Measurements from ENCODE around the gene ADD1. TPM values are rescaled to one million over a fixed set of nuclear protein-coding genes. Genes with fewer than 3 reads are reported as not detected.

The ADD1 gene
- total RNA-seq, 1 donor from 2014 or later = 131 TPM

GRCh38 chr4:2931512-2932301 lies 88.1 kb downstream of the ADD1 start:
- Mint-ChIP-seq H3K36me3 (peaks cover 15% of the 10 kb centered on the region), H3K4me3 (peak overlapping the region; percentile 90), H3K9me3 (no peaks in the 10 kb centered on the region), H3K4me1 (peaks cover 21% of the 10 kb centered on the region), H3K27me3 (ENCODE audit: insufficient read depth, low read depth) (peaks cover 7% of the 10 kb centered on the region), H3K27ac (no peak overlapping the region)
- TF ChIP-seq, protein P1, sequence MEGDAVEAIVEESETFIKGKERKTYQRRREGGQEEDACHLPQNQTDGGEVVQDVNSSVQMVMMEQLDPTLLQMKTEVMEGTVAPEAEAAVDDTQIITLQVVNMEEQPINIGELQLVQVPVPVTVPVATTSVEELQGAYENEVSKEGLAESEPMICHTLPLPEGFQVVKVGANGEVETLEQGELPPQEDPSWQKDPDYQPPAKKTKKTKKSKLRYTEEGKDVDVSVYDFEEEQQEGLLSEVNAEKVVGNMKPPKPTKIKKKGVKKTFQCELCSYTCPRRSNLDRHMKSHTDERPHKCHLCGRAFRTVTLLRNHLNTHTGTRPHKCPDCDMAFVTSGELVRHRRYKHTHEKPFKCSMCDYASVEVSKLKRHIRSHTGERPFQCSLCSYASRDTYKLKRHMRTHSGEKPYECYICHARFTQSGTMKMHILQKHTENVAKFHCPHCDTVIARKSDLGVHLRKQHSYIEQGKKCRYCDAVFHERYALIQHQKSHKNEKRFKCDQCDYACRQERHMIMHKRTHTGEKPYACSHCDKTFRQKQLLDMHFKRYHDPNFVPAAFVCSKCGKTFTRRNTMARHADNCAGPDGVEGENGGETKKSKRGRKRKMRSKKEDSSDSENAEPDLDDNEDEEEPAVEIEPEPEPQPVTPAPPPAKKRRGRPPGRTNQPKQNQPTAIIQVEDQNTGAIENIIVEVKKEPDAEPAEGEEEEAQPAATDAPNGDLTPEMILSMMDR (IDR thresholded peaks at IDR 0.05) = no peak
- TF ChIP-seq EZH2phosphoT487 (IDR thresholded peaks at IDR 0.05) (no peak), EZH2 (IDR thresholded peaks at IDR 0.05) (no peak)
- H3K4me3 ChIP-seq = no peak overlapping the region
- no peak overlapping the region for H2AFZ ChIP-seq (replicated peaks)
- peaks cover 34% of the 10 kb centered on the region for H3K79me2 ChIP-seq (ENCODE audit: low read depth)
- H3K9me3 ChIP-seq (ENCODE audit: low read depth) = no peaks in the 10 kb centered on the region
- no peaks in the 10 kb centered on the region for H3K27me3 ChIP-seq
- no peak for DNase-seq (ENCODE audit: low spot score)
- H3F3A ChIP-seq (ENCODE audit: low read depth) = peaks cover 28% of the 10 kb centered on the region
- no peak overlapping the region for H3K4me2 ChIP-seq
- peaks cover 29% of the 10 kb centered on the region for H4K20me1 ChIP-seq (ENCODE audit: low read depth)
- peaks cover 15% of the 10 kb centered on the region for H3K4me1 ChIP-seq
- H3K27ac ChIP-seq = peak overlapping the region; percentile 29
- no peak overlapping the region for H3K9ac ChIP-seq
- H3K36me3 ChIP-seq = no peaks in the 10 kb centered on the region

DNA sequence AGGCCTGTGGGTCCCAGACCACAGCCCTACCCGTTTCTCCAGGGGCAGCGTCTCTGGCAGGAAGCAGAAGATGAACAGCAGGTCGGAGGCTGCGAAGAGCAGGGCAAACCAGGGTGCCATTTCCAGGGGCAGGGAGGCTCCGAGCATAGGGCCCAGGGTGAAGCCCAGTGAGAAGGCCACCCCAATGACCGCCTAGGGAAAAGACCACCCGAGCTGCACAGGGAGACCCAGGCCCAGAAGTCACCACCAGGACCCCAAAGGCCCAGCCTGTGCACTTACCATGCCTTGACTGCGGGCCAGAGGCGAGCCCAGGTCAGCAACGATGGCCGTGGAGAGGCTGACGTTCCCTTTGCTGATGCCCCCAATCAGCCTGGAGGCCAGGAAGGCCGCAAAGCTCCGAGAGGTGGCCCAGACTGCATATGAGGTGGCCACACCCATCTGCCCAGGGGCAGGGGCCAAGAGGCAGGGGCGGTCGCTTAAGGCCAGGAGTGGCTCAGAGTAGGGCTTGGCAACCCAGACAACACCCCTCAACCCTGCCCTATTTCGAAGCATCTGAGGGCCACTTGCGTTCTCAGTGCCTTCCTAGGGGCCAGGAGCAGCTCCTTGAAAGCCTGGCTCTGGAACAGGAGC lies 88.8 kb downstream of the ADD1 start:
- no peak for DNase-seq (ENCODE audit: low spot score)
- H3K9ac ChIP-seq = no peak overlapping the region
- no peak overlapping the region for H3K4me3 ChIP-seq
- Mint-ChIP-seq H3K27ac (no peak overlapping the region), H3K9me3 (no peaks in the 10 kb centered on the region), H3K36me3 (peaks cover 16% of the 10 kb centered on the region), H3K4me3 (peak overlapping the region; percentile 90), H3K27me3 (ENCODE audit: insufficient read depth, low read depth) (peaks cover 11% of the 10 kb centered on the region), H3K4me1 (peaks cover 25% of the 10 kb centered on the region)
- H3K27me3 ChIP-seq = no peaks in the 10 kb centered on the region
- H2AFZ ChIP-seq (replicated peaks) = no peak overlapping the region
- peaks cover 38% of the 10 kb centered on the region for H3K79me2 ChIP-seq (ENCODE audit: low read depth)
- H3K4me1 ChIP-seq = peaks cover 15% of the 10 kb centered on the region
- H3K9me3 ChIP-seq (ENCODE audit: low read depth) = no peaks in the 10 kb centered on the region
- H4K20me1 ChIP-seq (ENCODE audit: low read depth) = peaks cover 36% of the 10 kb centered on the region
- H3F3A ChIP-seq (ENCODE audit: low read depth) = peaks cover 28% of the 10 kb centered on the region
- TF ChIP-seq EZH2phosphoT487 (IDR thresholded peaks at IDR 0.05) = no peak
- no peak for TF ChIP-seq EZH2 (IDR thresholded peaks at IDR 0.05)
- TF ChIP-seq, protein P1 (IDR thresholded peaks at IDR 0.05) = no peak
- H3K36me3 ChIP-seq = no peaks in the 10 kb centered on the region
- H3K4me2 ChIP-seq = no peak overlapping the region
- peak overlapping the region; percentile 29 for H3K27ac ChIP-seq

DNA sequence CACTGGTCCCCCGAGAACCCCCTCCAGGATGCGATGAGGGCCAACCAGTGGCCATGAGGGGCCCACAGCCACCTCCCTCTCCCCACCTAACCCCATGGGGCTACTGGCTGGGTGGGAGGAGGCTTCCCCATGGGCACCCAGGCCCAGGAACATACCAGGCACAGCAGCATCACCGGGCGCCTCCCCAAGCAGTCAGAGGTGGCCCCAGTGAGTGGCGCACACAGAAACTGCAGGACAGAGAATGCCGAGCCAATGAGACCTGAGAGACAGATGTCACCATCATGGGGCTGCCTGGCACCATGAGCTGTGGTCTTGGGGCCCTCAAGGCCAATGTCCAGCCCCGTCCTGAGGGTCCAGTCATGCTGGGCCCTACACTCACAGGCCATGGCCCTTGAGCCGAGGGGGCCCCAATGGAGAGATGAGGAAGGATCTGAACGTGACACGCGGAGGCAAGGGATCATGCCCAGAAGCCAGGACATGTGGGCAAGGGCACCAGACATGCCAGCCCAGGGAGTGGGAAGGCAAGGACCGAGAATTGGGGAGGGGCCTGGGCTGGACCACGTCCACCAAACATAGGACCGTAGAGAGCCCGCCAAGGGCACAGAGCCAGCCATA lies 89.4 kb downstream of the ADD1 start:
- peaks cover 13% of the 10 kb centered on the region for H3K27me3 Mint-ChIP-seq (ENCODE audit: insufficient read depth, low read depth)
- peak overlapping the region; percentile 90 for H3K4me3 Mint-ChIP-seq
- Histone ChIP-seq H3K9ac (no peak overlapping the region), H4K20me1 (ENCODE audit: low read depth) (peaks cover 42% of the 10 kb centered on the region), H3K4me3 (peak overlapping the region; percentile 92), H3K9me3 (ENCODE audit: low read depth) (no peaks in the 10 kb centered on the region), H3K27me3 (no peaks in the 10 kb centered on the region), H3K27ac (peak overlapping the region; percentile 29), H2AFZ (replicated peaks) (no peak overlapping the region), H3F3A (ENCODE audit: low read depth) (peaks cover 33% of the 10 kb centered on the region), H3K4me1 (peaks cover 15% of the 10 kb centered on the region), H3K4me2 (peak overlapping the region; percentile 92), H3K79me2 (ENCODE audit: low read depth) (peaks cover 38% of the 10 kb centered on the region), H3K36me3 (no peaks in the 10 kb centered on the region)
- no peak for DNase-seq (ENCODE audit: low spot score)
- H3K36me3 Mint-ChIP-seq = peaks cover 12% of the 10 kb centered on the region
- H3K27ac Mint-ChIP-seq = peak overlapping the region; percentile 66
- TF ChIP-seq, protein P1 (IDR thresholded peaks at IDR 0.05) = no peak
- TF ChIP-seq EZH2 (IDR thresholded peaks at IDR 0.05) (no peak), EZH2phosphoT487 (IDR thresholded peaks at IDR 0.05) (no peak)
- no peaks in the 10 kb centered on the region for H3K9me3 Mint-ChIP-seq
- H3K4me1 Mint-ChIP-seq = peaks cover 25% of the 10 kb centered on the region

All from neural progenitor cell (in vitro differentiated cells).